HepG2 (cell line): ENCODE data around the gene C10orf71. TPM values are rescaled to one million over a fixed set of nuclear protein-coding genes. Genes with fewer than 3 reads are reported as not detected.

Source experiments
- ATAC-seq: fragments of 200-7000 bp; cut with Tn5 transposase; 3 replicates; pipeline ENCODE4 v1.9.1; 2020; ENCODE audit warnings: mild to moderate bottlenecking, moderate library complexity
- BruUV-seq: library from RNA; stranded (reverse); fragments of 400-500 nt; replicated peaks from 2 replicates; lab custom pipeline; 2021; lab: Mats Ljungman, UMichigan
- CTCF ChIA-PET: fragments of 300-600 bp; formaldehyde crosslinking; extraction: SDS; loops from one replicate; lab custom pipeline; 2021; ENCODE audit warnings: low total read pairs, inconsistent platforms, low intra/inter-chr PET ratio; lab: Yijun Ruan, JAX
- POLR2A ChIA-PET: fragments of 350-600 bp; sonication (Branson Sonifier 250); formaldehyde crosslinking; loops from one replicate; lab custom pipeline; 2020; ENCODE audit warnings: antibody characterized with exemption, inconsistent platforms; lab: Yijun Ruan, JAX
- DNase-seq: peaks from one replicate; pipeline ENCODE4 v3.0.0-alpha.2; 2015; ENCODE audit warnings: low spot score
- FAIRE-seq: peaks from 3 replicates; lab custom pipeline; 2011; peaks lifted over from hg19 to GRCh38; lab: Jason Lieb, UNC
- H2AFZ ChIP-seq: one replicate; pipeline ENCODE4 v1.6.1; 2011; ENCODE audit warnings: low read length, inconsistent platforms
- H3K27ac ChIP-seq: fragments of 300-600 bp; 3 replicates; pipeline ENCODE4 v1.8.0; 2011; ENCODE audit warnings: mixed run types, mild to moderate bottlenecking, mixed read lengths, low read length, inconsistent platforms; ENCODE audit not compliant: insufficient read depth; ENCODE audit errors: extremely low read length
- H3K27me3 ChIP-seq, 2 experiments: fragments of 200-600 bp in 1 of 2; 2 replicates in 1 of 2; 3 replicates in 1 of 2; pipeline versions ENCODE4 v1.6.0 to v1.8.0; 2011; ENCODE audit warnings: low read length in 2 of 2, mild to moderate bottlenecking in 2 of 2, moderate library complexity in 2 of 2, inconsistent platforms in 1 of 2; ENCODE audit not compliant: insufficient read depth in 2 of 2, control insufficient read depth in 1 of 2
- H3K36me3 ChIP-seq, 2 experiments: fragments of 200-600 bp in 1 of 2; replicated peaks in 1 of 2; 2 replicates in 1 of 2; 3 replicates in 1 of 2; pipeline versions ENCODE4 v1.5.1 to v1.8.0; 2011; ENCODE audit warnings: low read length in 2 of 2, inconsistent platforms in 1 of 2; ENCODE audit not compliant: insufficient read depth in 2 of 2, control insufficient read depth in 1 of 2
- H3K4me1 ChIP-seq: 2 replicates; pipeline ENCODE4 v1.5.1; 2012; ENCODE audit warnings: low read length, inconsistent platforms; ENCODE audit not compliant: insufficient read depth
- H3K4me2 ChIP-seq: 2 replicates; pipeline ENCODE4 v1.6.0; 2011; ENCODE audit warnings: low read depth, low read length, inconsistent platforms
- H3K4me3 ChIP-seq, 3 experiments: fragments of 200-600 bp in 1 of 3; sonication (generic), shearing (Covaris generic) in 1 of 3; replicated peaks in 1 of 3; 2 replicates each; pipeline ENCODE4 v1.5.1; 2011 to 2016; ENCODE audit warnings: low read length in 3 of 3, inconsistent platforms in 2 of 3, low read depth in 2 of 3, mild to moderate bottlenecking in 2 of 3, control low read depth in 1 of 3, mixed read lengths in 1 of 3; ENCODE audit not compliant: insufficient read depth in 1 of 3
- H3K79me2 ChIP-seq: one replicate; pipeline ENCODE4 v1.6.1; 2011; ENCODE audit warnings: low read length, inconsistent platforms; ENCODE audit not compliant: insufficient read depth
- H3K9ac ChIP-seq: 2 replicates; pipeline ENCODE4 v1.6.0; 2011; ENCODE audit warnings: mild to moderate bottlenecking, low read depth, low read length, inconsistent platforms; ENCODE audit not compliant: insufficient read depth
- H3K9me3 ChIP-seq: 2 replicates; pipeline ENCODE4 v1.5.1; 2012; ENCODE audit warnings: mild to moderate bottlenecking, low read length
- H4K20me1 ChIP-seq: 2 replicates; pipeline ENCODE4 v1.6.0; 2011; ENCODE audit warnings: inconsistent platforms, mild to moderate bottlenecking, low read length, moderate library complexity; ENCODE audit not compliant: insufficient read depth
- CBX2 ChIP-seq, 2 experiments: fragments of 200-600 bp in 1 of 2; sonication (generic); formaldehyde crosslinking in 1 of 2; IDR thresholded peaks; 2 replicates each; pipeline versions ENCODE4 v1.7.0 to v1.8.1; 2018 to 2022; ENCODE audit warnings: low read depth in 2 of 2, low read length in 1 of 2, mild to moderate bottlenecking in 1 of 2, missing genetic modification reagents in 1 of 2
- HOXD1 ChIP-seq: sonication (generic); formaldehyde crosslinking; IDR thresholded peaks from 2 replicates; pipeline ENCODE4 v1.5.0; 2020; ENCODE audit warnings: missing genetic modification reagents
- NR2F1 ChIP-seq, 2 experiments: fragments of 450-650 bp in 1 of 2; formaldehyde crosslinking in 1 of 2; IDR thresholded peaks; 2 replicates each; pipeline versions ENCODE4 v1.5.0 to v1.6.1; 2016 to 2020; ENCODE audit warnings: mild to moderate bottlenecking in 1 of 2, missing compliant biosample characterization in 1 of 2, missing genetic modification reagents in 1 of 2, moderate library complexity in 1 of 2
- REXO4 ChIP-seq: sonication (generic); formaldehyde crosslinking; IDR thresholded peaks from 2 replicates; pipeline ENCODE4 v1.8.0; 2022; ENCODE audit warnings: missing genetic modification reagents, mild to moderate bottlenecking, borderline replicate concordance
- RXRA ChIP-seq: sonication (generic); formaldehyde crosslinking; IDR thresholded peaks from 2 replicates; pipeline ENCODE4 v1.5.1; 2020; ENCODE audit warnings: missing genetic modification reagents
- RXRB ChIP-seq: IDR thresholded peaks from 2 replicates; pipeline ENCODE4 v1.6.1; 2016; ENCODE audit warnings: borderline replicate concordance, missing genetic modification reagents, missing compliant biosample characterization
- SOX6 ChIP-seq, 2 experiments: fragments of 450-650 bp in 1 of 2; sonication (generic) in 1 of 2; formaldehyde crosslinking in 1 of 2; IDR thresholded peaks; 2 replicates each; pipeline versions ENCODE4 v1.4.0 to v1.6.1; 2017 to 2020; ENCODE audit warnings: antibody characterized with exemption in 1 of 2, mild to moderate bottlenecking in 1 of 2, missing genetic modification reagents in 1 of 2
- TGIF2 ChIP-seq: IDR thresholded peaks from 2 replicates; pipeline ENCODE4 v1.6.1; 2016; ENCODE audit warnings: control low read depth, missing compliant biosample characterization
- ZFY ChIP-seq: sonication (generic); formaldehyde crosslinking; IDR thresholded peaks from 2 replicates; pipeline ENCODE4 v1.4.0; 2020; ENCODE audit warnings: missing genetic modification reagents
- ZNF205 ChIP-seq: IDR thresholded peaks from 2 replicates; pipeline ENCODE4 v1.6.1; 2018; ENCODE audit warnings: missing biosample characterization, missing genetic modification reagents
- ZNF432 ChIP-seq: sonication (generic); formaldehyde crosslinking; IDR thresholded peaks from 2 replicates; pipeline ENCODE4 v1.5.0; 2020; ENCODE audit warnings: missing genetic modification reagents, mild to moderate bottlenecking, borderline replicate concordance
- ZNF484 ChIP-seq: sonication (generic); formaldehyde crosslinking; IDR thresholded peaks from 2 replicates; pipeline ENCODE4 v1.5.1; 2020; ENCODE audit warnings: mild to moderate bottlenecking, low read depth, missing genetic modification reagents, borderline replicate concordance
- ZNF543 ChIP-seq: sonication (generic); formaldehyde crosslinking; IDR thresholded peaks from 2 replicates; pipeline ENCODE4 v1.4.0; 2020; ENCODE audit warnings: mild to moderate bottlenecking, missing genetic modification reagents
- ZNF776 ChIP-seq: sonication (generic); formaldehyde crosslinking; IDR thresholded peaks from 2 replicates; pipeline ENCODE4 v1.4.0; 2020; ENCODE audit warnings: mild to moderate bottlenecking, missing genetic modification reagents
- whole genome bisulfite sequencing: methylation state at CpG from one replicate; pipeline ENCODE4 v1.1.6; 2017; ENCODE audit warnings: low lambda C conversion rate; 5-methylcytosine and 5-hydroxymethylcytosine counted together
- in situ Hi-C: cut with HindIII; loops from 2 replicates; pipeline ENCODE4 v1.10.0; 2017; ENCODE audit warnings: low pct_unique_long_range_greater_than_20kb; ENCODE audit not compliant: extremely low pct_ligation_motif_present
- intact Hi-C: fragments of 100-400 bp; cut with micrococcal nuclease; formaldehyde crosslinking; loops from one replicate; pipeline ENCODE4 v1.10.0; 2022; ENCODE audit not compliant: unreplicated experiment
- polyA plus RNA-seq, 8 experiments: library from polyadenylated mRNA; depleted of rRNA in 3 of 8; stranded (reverse) in 7 of 8; unstranded in 1 of 8; fragments of >200 nt; fragmentation: Illumina TruSeq in 4 of 8; extraction: Trizol in 4 of 8; gene quantifications; 2 replicates each; pipeline versions ENCODE4 v1.2.1 to v1.2.3, GENCODE V29; 2011 to 2016; ENCODE audit warnings: low read depth in 4 of 8, missing spikeins in 1 of 8, mixed read lengths in 1 of 8; ENCODE audit not compliant: insufficient read depth in 1 of 8
- total RNA-seq, 5 experiments: library from RNA; depleted of rRNA; stranded (reverse); fragments of >200 nt; fragmentation: Illumina TruSeq; extraction: Trizol; gene quantifications; 2 replicates each; pipeline ENCODE4 v1.2.3, GENCODE V29; 2016; ENCODE audit warnings: low read depth in 1 of 5
- TF ChIP-seq, protein P1 (sequence below): sonication (generic); formaldehyde crosslinking; IDR thresholded peaks from 2 replicates; pipeline ENCODE4 v1.5.0; 2020; ENCODE audit warnings: mild to moderate bottlenecking, missing genetic modification reagents
- TF ChIP-seq, protein P2 (sequence below): sonication (generic); formaldehyde crosslinking; IDR thresholded peaks from 2 replicates; pipeline ENCODE4 v1.5.1; 2020; ENCODE audit warnings: mild to moderate bottlenecking, moderate library complexity, missing genetic modification reagents
- TF ChIP-seq, protein P3 (sequence below): IDR thresholded peaks from 2 replicates; pipeline ENCODE4 v1.6.1; 2016; ENCODE audit warnings: control low read depth

Gene C10orf71
- total and polyA plus RNA-seq, 2 of the 13 experiments (the other 11 are each of a cell fraction or from before 2014, with no cell fraction given), result not detected

DNA sequence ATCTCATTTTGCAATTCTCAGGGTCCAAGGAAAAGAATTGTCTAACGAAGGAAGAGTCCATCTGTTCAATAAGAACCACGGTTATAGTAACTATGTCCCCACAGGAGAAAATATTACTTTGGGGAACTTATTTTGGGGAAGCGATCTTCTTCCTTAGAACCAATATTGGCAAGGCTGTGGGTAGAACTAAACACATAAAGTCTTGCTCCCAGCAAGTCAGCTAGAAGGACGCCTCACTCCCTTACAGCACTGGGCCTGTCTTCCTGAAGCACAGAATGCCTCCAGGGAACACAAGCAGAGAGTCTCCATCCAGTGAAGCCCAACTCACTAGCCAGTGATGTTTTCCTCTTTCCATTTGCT, 30.2 kb downstream of the C10orf71 start:
- Histone ChIP-seq H2AFZ (no peak overlapping the region), H3K27me3 (peaks cover 3 to 37% of the 10 kb centered on the region in 2 experiments; a peak in 4 of 5 replicates), H4K20me1 (no peaks in the 10 kb centered on the region), H3K79me2 (no peaks in the 10 kb centered on the region), H3K4me1 (no peaks in the 10 kb centered on the region), H3K36me3 (no peaks in the 10 kb centered on the region), H3K27ac (no peak overlapping the region), H3K9me3 (no peaks in the 10 kb centered on the region), H3K4me3 (no peak overlapping the region), H3K4me2 (no peak overlapping the region), H3K9ac (no peak overlapping the region)
- no TSS peak for BruUV-seq
- 4% methylated on average over 4 of the region's 4 CpGs for WGBS
- intact Hi-C loops, result no loop called here
- DNase-seq (no peak), ATAC-seq (no peak), FAIRE-seq (no peak)
- ChIA-PET CTCF (no interaction called here), POLR2A (no interaction called here)
- in situ Hi-C loops, result no loop called here
- TF ChIP-seq, protein P1, sequence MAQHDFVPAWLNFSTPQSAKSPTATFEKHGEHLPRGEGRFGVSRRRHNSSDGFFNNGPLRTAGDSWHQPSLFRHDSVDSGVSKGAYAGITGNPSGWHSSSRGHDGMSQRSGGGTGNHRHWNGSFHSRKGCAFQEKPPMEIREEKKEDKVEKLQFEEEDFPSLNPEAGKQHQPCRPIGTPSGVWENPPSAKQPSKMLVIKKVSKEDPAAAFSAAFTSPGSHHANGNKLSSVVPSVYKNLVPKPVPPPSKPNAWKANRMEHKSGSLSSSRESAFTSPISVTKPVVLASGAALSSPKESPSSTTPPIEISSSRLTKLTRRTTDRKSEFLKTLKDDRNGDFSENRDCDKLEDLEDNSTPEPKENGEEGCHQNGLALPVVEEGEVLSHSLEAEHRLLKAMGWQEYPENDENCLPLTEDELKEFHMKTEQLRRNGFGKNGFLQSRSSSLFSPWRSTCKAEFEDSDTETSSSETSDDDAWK (CRISPR knock-in tag), result no peak
- TF ChIP-seq ZNF484 (CRISPR knock-in tag) (no peak), ZNF432 (CRISPR knock-in tag) (no peak), RXRB (CRISPR knock-in tag) (no peak), CBX2 (IDR thresholded peaks at IDR 0.05; ENCODE audit: low read depth, low read length) (no peak), CBX2 (CRISPR knock-in tag; IDR thresholded peaks at IDR 0.05; ENCODE audit: low read depth) (no peak), TGIF2 (no peak), REXO4 (CRISPR knock-in tag) (no peak), ZFY (no peak), ZNF205 (no peak), ZNF776 (CRISPR knock-in tag) (no peak), SOX6 (IDR thresholded peaks at IDR 0.05) (no peak), SOX6 (CRISPR knock-in tag; IDR thresholded peaks at IDR 0.05) (no peak), RXRA (CRISPR knock-in tag) (no peak), NR2F1 (CRISPR knock-in tag; IDR thresholded peaks at IDR 0.05) (no peak), HOXD1 (CRISPR knock-in tag) (no peak), ZNF543 (CRISPR knock-in tag) (no peak)
- TF ChIP-seq, protein P2, sequence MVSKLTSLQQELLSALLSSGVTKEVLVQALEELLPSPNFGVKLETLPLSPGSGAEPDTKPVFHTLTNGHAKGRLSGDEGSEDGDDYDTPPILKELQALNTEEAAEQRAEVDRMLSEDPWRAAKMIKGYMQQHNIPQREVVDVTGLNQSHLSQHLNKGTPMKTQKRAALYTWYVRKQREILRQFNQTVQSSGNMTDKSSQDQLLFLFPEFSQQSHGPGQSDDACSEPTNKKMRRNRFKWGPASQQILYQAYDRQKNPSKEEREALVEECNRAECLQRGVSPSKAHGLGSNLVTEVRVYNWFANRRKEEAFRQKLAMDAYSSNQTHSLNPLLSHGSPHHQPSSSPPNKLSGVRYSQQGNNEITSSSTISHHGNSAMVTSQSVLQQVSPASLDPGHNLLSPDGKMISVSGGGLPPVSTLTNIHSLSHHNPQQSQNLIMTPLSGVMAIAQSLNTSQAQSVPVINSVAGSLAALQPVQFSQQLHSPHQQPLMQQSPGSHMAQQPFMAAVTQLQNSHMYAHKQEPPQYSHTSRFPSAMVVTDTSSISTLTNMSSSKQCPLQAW, result no peak
- TF ChIP-seq, protein P3, sequence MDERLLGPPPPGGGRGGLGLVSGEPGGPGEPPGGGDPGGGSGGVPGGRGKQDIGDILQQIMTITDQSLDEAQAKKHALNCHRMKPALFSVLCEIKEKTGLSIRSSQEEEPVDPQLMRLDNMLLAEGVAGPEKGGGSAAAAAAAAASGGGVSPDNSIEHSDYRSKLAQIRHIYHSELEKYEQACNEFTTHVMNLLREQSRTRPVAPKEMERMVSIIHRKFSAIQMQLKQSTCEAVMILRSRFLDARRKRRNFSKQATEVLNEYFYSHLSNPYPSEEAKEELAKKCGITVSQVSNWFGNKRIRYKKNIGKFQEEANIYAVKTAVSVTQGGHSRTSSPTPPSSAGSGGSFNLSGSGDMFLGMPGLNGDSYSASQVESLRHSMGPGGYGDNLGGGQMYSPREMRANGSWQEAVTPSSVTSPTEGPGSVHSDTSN (CRISPR knock-in tag), result no peak
- TF ChIP-seq, all 625 proteins: peak for 0
